Astrocyte (in vitro differentiated cells and primary cell): ENCODE data around the gene ZBTB7B. TPM values are rescaled to one million over a fixed set of nuclear protein-coding genes. Genes with fewer than 3 reads are reported as not detected.

Source experiments
- DNase-seq: peaks from one replicate; pipeline ENCODE4 v3.0.0-alpha.2; 2010; ENCODE audit warnings: low read depth
- FAIRE-seq: peaks from 2 replicates; lab custom pipeline; 2011; peaks lifted over from hg19 to GRCh38; lab: Jason Lieb, UNC
- H2AFZ ChIP-seq: 2 replicates; pipeline ENCODE4 v1.6.0; 2012; ENCODE audit warnings: low read depth, low read length, inconsistent platforms
- H3K27ac ChIP-seq: 2 replicates; pipeline ENCODE4 v1.5.1; 2011; ENCODE audit warnings: low read depth, low read length, inconsistent platforms
- H3K27me3 ChIP-seq: 2 replicates; pipeline ENCODE4 v1.6.0; 2011; ENCODE audit warnings: low read length, inconsistent platforms; ENCODE audit not compliant: insufficient read depth
- H3K36me3 ChIP-seq: 2 replicates; pipeline ENCODE4 v1.5.1; 2011; ENCODE audit warnings: low read length, inconsistent platforms; ENCODE audit not compliant: insufficient read depth
- H3K4me1 ChIP-seq: 2 replicates; pipeline ENCODE4 v1.5.1; 2011; ENCODE audit warnings: low read length, inconsistent platforms; ENCODE audit not compliant: insufficient read depth
- H3K4me2 ChIP-seq: 2 replicates; pipeline ENCODE4 v1.6.0; 2012; ENCODE audit warnings: low read length, inconsistent platforms
- H3K4me3 ChIP-seq: 2 replicates; pipeline ENCODE4 v1.5.1; 2011; ENCODE audit warnings: low read depth, mild to moderate bottlenecking, low read length, inconsistent platforms; ENCODE audit not compliant: insufficient read depth
- H3K79me2 ChIP-seq: 2 replicates; pipeline ENCODE4 v1.6.0; 2012; ENCODE audit warnings: mild to moderate bottlenecking, low read length, inconsistent platforms; ENCODE audit not compliant: insufficient read depth
- H3K9ac ChIP-seq: 2 replicates; pipeline ENCODE4 v1.6.0; 2012; ENCODE audit warnings: mild to moderate bottlenecking, low read length, inconsistent platforms
- H3K9me3 ChIP-seq: 2 replicates; pipeline ENCODE4 v1.5.1; 2012; ENCODE audit warnings: low read depth, mild to moderate bottlenecking, low read length, inconsistent platforms; ENCODE audit not compliant: insufficient read depth
- H4K20me1 ChIP-seq: 2 replicates; pipeline ENCODE4 v1.6.0; 2012; ENCODE audit warnings: low read length, inconsistent platforms; ENCODE audit not compliant: insufficient read depth
- H3K27ac Mint-ChIP-seq: one replicate; pipeline ENCODE4 v1.8.0; 2021; ENCODE audit warnings: mild to moderate bottlenecking, mixed read lengths; ENCODE audit not compliant: unreplicated experiment
- H3K27me3 Mint-ChIP-seq: one replicate; pipeline ENCODE4 v1.8.0; 2021; ENCODE audit warnings: low read depth, mixed read lengths; ENCODE audit not compliant: unreplicated experiment
- H3K36me3 Mint-ChIP-seq: one replicate; pipeline ENCODE4 v1.8.0; 2021; ENCODE audit warnings: low read depth, mixed read lengths; ENCODE audit not compliant: unreplicated experiment
- H3K4me1 Mint-ChIP-seq: one replicate; pipeline ENCODE4 v1.8.0; 2021; ENCODE audit warnings: low read depth, mixed read lengths; ENCODE audit not compliant: unreplicated experiment
- H3K4me3 Mint-ChIP-seq: one replicate; pipeline ENCODE4 v1.8.0; 2021; ENCODE audit warnings: mild to moderate bottlenecking, moderate library complexity, mixed read lengths; ENCODE audit not compliant: unreplicated experiment
- H3K9me3 Mint-ChIP-seq: one replicate; pipeline ENCODE4 v1.8.0; 2021; ENCODE audit warnings: mild to moderate bottlenecking, mixed read lengths; ENCODE audit not compliant: unreplicated experiment
- EZH2 ChIP-seq: IDR thresholded peaks from 2 replicates; pipeline ENCODE4 v1.6.1; 2012; ENCODE audit warnings: mild to moderate bottlenecking, low read length, inconsistent platforms; ENCODE audit not compliant: insufficient read depth
- total RNA-seq: library from RNA; stranded (reverse); gene quantifications from 2 replicates; pipeline ENCODE4 v1.2.1, GENCODE V29; 2021
- TF ChIP-seq, protein P1 (sequence below): IDR thresholded peaks from 2 replicates; pipeline ENCODE4 v1.5.1; 2011; ENCODE audit warnings: low read depth, mild to moderate bottlenecking, inconsistent platforms, low read length, moderate library complexity; ENCODE audit not compliant: insufficient read depth

ZBTB7B gene
- total RNA-seq, 1 donor from 2014 or later = 46.1 TPM

- Histone ChIP-seq H3K27ac (peak overlapping the region; percentile 99), H3K36me3 (peaks cover 18% of the 10 kb centered on the region), H3K27me3 (no peaks in the 10 kb centered on the region), H3K9ac (peak overlapping the region; percentile 91), H3K9me3 (no peaks in the 10 kb centered on the region), H3K4me2 (peak overlapping the region; percentile 94), H3K4me1 (peaks cover 47% of the 10 kb centered on the region), H4K20me1 (peaks cover 40% of the 10 kb centered on the region), H3K79me2 (peaks cover 67% of the 10 kb centered on the region), H2AFZ (no peak overlapping the region), H3K4me3 (peak overlapping the region; percentile 77)
- no peak for DNase-seq
- H3K36me3 Mint-ChIP-seq = peaks cover 3% of the 10 kb centered on the region
- no peaks in the 10 kb centered on the region for H3K27me3 Mint-ChIP-seq
- TF ChIP-seq EZH2 = no peak
- TF ChIP-seq, protein P1, sequence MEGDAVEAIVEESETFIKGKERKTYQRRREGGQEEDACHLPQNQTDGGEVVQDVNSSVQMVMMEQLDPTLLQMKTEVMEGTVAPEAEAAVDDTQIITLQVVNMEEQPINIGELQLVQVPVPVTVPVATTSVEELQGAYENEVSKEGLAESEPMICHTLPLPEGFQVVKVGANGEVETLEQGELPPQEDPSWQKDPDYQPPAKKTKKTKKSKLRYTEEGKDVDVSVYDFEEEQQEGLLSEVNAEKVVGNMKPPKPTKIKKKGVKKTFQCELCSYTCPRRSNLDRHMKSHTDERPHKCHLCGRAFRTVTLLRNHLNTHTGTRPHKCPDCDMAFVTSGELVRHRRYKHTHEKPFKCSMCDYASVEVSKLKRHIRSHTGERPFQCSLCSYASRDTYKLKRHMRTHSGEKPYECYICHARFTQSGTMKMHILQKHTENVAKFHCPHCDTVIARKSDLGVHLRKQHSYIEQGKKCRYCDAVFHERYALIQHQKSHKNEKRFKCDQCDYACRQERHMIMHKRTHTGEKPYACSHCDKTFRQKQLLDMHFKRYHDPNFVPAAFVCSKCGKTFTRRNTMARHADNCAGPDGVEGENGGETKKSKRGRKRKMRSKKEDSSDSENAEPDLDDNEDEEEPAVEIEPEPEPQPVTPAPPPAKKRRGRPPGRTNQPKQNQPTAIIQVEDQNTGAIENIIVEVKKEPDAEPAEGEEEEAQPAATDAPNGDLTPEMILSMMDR = no peak
- H3K4me1 Mint-ChIP-seq = peaks cover 29% of the 10 kb centered on the region
- H3K9me3 Mint-ChIP-seq = no peaks in the 10 kb centered on the region
- peak overlapping the region; percentile 93 for H3K4me3 Mint-ChIP-seq
- no peak overlapping the region for H3K27ac Mint-ChIP-seq
- peak; percentile 13 for FAIRE-seq
Measured at GRCh38 chr1:154971341-154971998, 31.1 kb upstream of the ZBTB7B start.

- Histone ChIP-seq H3K4me1 (peaks cover 47% of the 10 kb centered on the region), H3K9me3 (no peaks in the 10 kb centered on the region), H3K4me2 (peak overlapping the region; percentile 94), H3K4me3 (peak overlapping the region; percentile 88), H3K79me2 (peaks cover 67% of the 10 kb centered on the region), H4K20me1 (peaks cover 33% of the 10 kb centered on the region), H2AFZ (no peak overlapping the region), H3K27ac (peak overlapping the region; percentile 99), H3K9ac (peak overlapping the region; percentile 94), H3K27me3 (no peaks in the 10 kb centered on the region), H3K36me3 (peaks cover 12% of the 10 kb centered on the region)
- Mint-ChIP-seq H3K9me3 (no peaks in the 10 kb centered on the region), H3K36me3 (peaks cover 3% of the 10 kb centered on the region), H3K4me1 (peaks cover 28% of the 10 kb centered on the region), H3K27me3 (no peaks in the 10 kb centered on the region), H3K4me3 (no peak overlapping the region), H3K27ac (no peak overlapping the region)
- FAIRE-seq (no peak), DNase-seq (no peak)
- TF ChIP-seq, protein P1 = no peak
- no peak for TF ChIP-seq EZH2
Measured at GRCh38 chr1:154972213-154972516, 30.4 kb upstream of the ZBTB7B start.
